ENCODE results near the gene NEO1.
"Not testable (repeated sequence)": the region's sequence is repeated elsewhere in the genome, so short reads cannot be mapped to it uniquely, and the experiment has no call there.

Gene NEO1

GRCh38 chr15:73150831-73151230 is 98.6 kb downstream of the NEO1 start:
- no peak for DNase-seq

- DNase-seq = peak; percentile 50 to 73
These were observed 100.8 kb downstream of the NEO1 start for GRCh38 chr15:73153024-73153423.

GRCh38 chr15:73153447-73153846 is 101.2 kb downstream of the NEO1 start:
- DNase-seq = no peak

- DNase-seq = no peak
These were observed 104.3 kb downstream of the NEO1 start for GRCh38 chr15:73156431-73157191.

GRCh38 chr15:73161546-73161945 is 109.3 kb downstream of the NEO1 start:
- no peak for DNase-seq

GRCh38 chr15:73165435-73165834 is 113.2 kb downstream of the NEO1 start:
- DNase-seq = no peak

GRCh38 chr15:73165844-73166243 is 113.6 kb downstream of the NEO1 start:
- no peak for DNase-seq

- DNase-seq = not testable (repeated sequence)
These were observed 114.4 kb downstream of the NEO1 start for GRCh38 chr15:73166711-73167110.

- DNase-seq = no peak
These were observed 116.2 kb downstream of the NEO1 start for GRCh38 chr15:73168487-73168886.

- DNase-seq = no peak
These were observed 119.4 kb downstream of the NEO1 start for GRCh38 chr15:73171711-73172110.

- DNase-seq = no peak
These were observed 120.2 kb downstream of the NEO1 start for GRCh38 chr15:73172508-73172907.

GRCh38 chr15:73174171-73174570 is 121.9 kb downstream of the NEO1 start:
- no peak for DNase-seq

- DNase-seq = no peak
These were observed 123.1 kb downstream of the NEO1 start for GRCh38 chr15:73175382-73175781.

- no peak for DNase-seq
These were observed 124.3 kb downstream of the NEO1 start for GRCh38 chr15:73176598-73176997.

- no peak for DNase-seq
These were observed 130.8 kb downstream of the NEO1 start for GRCh38 chr15:73183071-73183470.

- DNase-seq = no peak
These were observed 137.9 kb downstream of the NEO1 start for GRCh38 chr15:73190189-73190601.

- DNase-seq = no peak
These were observed 142.9 kb downstream of the NEO1 start for GRCh38 chr15:73195166-73195565.

GRCh38 chr15:73196113-73196512 is 143.8 kb downstream of the NEO1 start:
- no peak for DNase-seq

GRCh38 chr15:73200339-73200738 is 148.1 kb downstream of the NEO1 start:
- DNase-seq = no peak

GRCh38 chr15:73210630-73211029 is 158.4 kb downstream of the NEO1 start:
- DNase-seq = no peak

- no peak for DNase-seq
These were observed 160.2 kb downstream of the NEO1 start for GRCh38 chr15:73212424-73212823.

GRCh38 chr15:73221450-73221849 is 169.2 kb downstream of the NEO1 start:
- DNase-seq = not testable (repeated sequence)

GRCh38 chr15:73225358-73226015 is 173.2 kb downstream of the NEO1 start:
- DNase-seq = no peak

- DNase-seq = no peak
These were observed 174.0 kb downstream of the NEO1 start for GRCh38 chr15:73226093-73226814.

Measured in cerebellar nuclear complex (tissue), 1 donor.